Measurements from ENCODE around the gene ANKRD36. TPM values are rescaled to one million over a fixed set of nuclear protein-coding genes. Genes with fewer than 3 reads are reported as not detected.
"Not testable (repeated sequence)": the region's sequence is repeated elsewhere in the genome, so short reads cannot be mapped to it uniquely, and the experiment has no call there.

ANKRD36 gene
- total and polyA plus RNA-seq, 2 donors (not counting 1 experiment from before 2014, with no cell fraction given): 3.7 to 23.3 TPM

- H3K79me2 ChIP-seq (ENCODE audit: control insufficient read depth, insufficient read depth, low read length): not testable (repeated sequence)
These were observed 29.4 kb upstream of the ANKRD36 start for GRCh38 chr2:97083516-97083915.

GRCh38 chr2:97085093-97085492 lies 27.9 kb upstream of the ANKRD36 start:
- not testable (repeated sequence) for H3K27ac ChIP-seq (ENCODE audit: insufficient read depth, low read length); H3K79me2 ChIP-seq (ENCODE audit: control insufficient read depth, insufficient read depth, low read length); H3K9ac ChIP-seq (ENCODE audit: insufficient read depth, low read length); DNase-seq (ENCODE audit: low read depth in 2 of 2); H3K36me3 ChIP-seq (ENCODE audit: control insufficient read depth, insufficient read depth, low read length); H3K4me3 ChIP-seq (replicated peaks in 1 of 4; ENCODE audit: control extremely low read depth in 1 of 4, insufficient read depth in 1 of 4, low read depth in 3 of 4, low read length in 4 of 4); H3K9me3 ChIP-seq (ENCODE audit: control insufficient read depth, insufficient read depth, low read depth, low read length); H3K4me2 ChIP-seq (ENCODE audit: extremely low read depth, insufficient read depth, low read length); H2AFZ ChIP-seq (ENCODE audit: low read length); H3K4me1 ChIP-seq (ENCODE audit: control insufficient read depth, extremely low read depth, insufficient read depth, low read length); H3K27me3 ChIP-seq (ENCODE audit: control insufficient read depth, insufficient read depth, low read length); H4K20me1 ChIP-seq (ENCODE audit: control insufficient read depth, extremely low read depth, insufficient read depth, low read length)

More at GRCh38 chr2:97083516-97083915, 29.4 kb upstream of the ANKRD36 start:
- not testable (repeated sequence) for H3K36me3 ChIP-seq (ENCODE audit: control insufficient read depth, insufficient read depth, low read length); H3K4me2 ChIP-seq (ENCODE audit: extremely low read depth, insufficient read depth, low read length); H2AFZ ChIP-seq (ENCODE audit: low read length); H3K27me3 ChIP-seq (ENCODE audit: control insufficient read depth, insufficient read depth, low read length); H4K20me1 ChIP-seq (ENCODE audit: control insufficient read depth, extremely low read depth, insufficient read depth, low read length); H3K27ac ChIP-seq (ENCODE audit: insufficient read depth, low read length); H3K4me1 ChIP-seq (ENCODE audit: control insufficient read depth, extremely low read depth, insufficient read depth, low read length); DNase-seq (ENCODE audit: low read depth in 2 of 2); H3K4me3 ChIP-seq (replicated peaks in 1 of 4; ENCODE audit: control extremely low read depth in 1 of 4, insufficient read depth in 1 of 4, low read depth in 3 of 4, low read length in 4 of 4); H3K9ac ChIP-seq (ENCODE audit: insufficient read depth, low read length); H3K9me3 ChIP-seq (ENCODE audit: control insufficient read depth, insufficient read depth, low read depth, low read length)

GRCh38 chr2:97088706-97089105 lies 24.2 kb upstream of the ANKRD36 start:
- not testable (repeated sequence) for H3K36me3 ChIP-seq (ENCODE audit: control insufficient read depth, insufficient read depth, low read length); H3K4me1 ChIP-seq (ENCODE audit: control insufficient read depth, extremely low read depth, insufficient read depth, low read length); H3K4me2 ChIP-seq (ENCODE audit: extremely low read depth, insufficient read depth, low read length); H3K9ac ChIP-seq (ENCODE audit: insufficient read depth, low read length); H4K20me1 ChIP-seq (ENCODE audit: control insufficient read depth, extremely low read depth, insufficient read depth, low read length); H3K27me3 ChIP-seq (ENCODE audit: control insufficient read depth, insufficient read depth, low read length); H3K27ac ChIP-seq (ENCODE audit: insufficient read depth, low read length); DNase-seq (ENCODE audit: low read depth in 2 of 2); H3K4me3 ChIP-seq (replicated peaks in 1 of 4; ENCODE audit: control extremely low read depth in 1 of 4, insufficient read depth in 1 of 4, low read depth in 3 of 4, low read length in 4 of 4); H3K9me3 ChIP-seq (ENCODE audit: control insufficient read depth, insufficient read depth, low read depth, low read length); H3K79me2 ChIP-seq (ENCODE audit: control insufficient read depth, insufficient read depth, low read length); H2AFZ ChIP-seq (ENCODE audit: low read length)

DNA sequence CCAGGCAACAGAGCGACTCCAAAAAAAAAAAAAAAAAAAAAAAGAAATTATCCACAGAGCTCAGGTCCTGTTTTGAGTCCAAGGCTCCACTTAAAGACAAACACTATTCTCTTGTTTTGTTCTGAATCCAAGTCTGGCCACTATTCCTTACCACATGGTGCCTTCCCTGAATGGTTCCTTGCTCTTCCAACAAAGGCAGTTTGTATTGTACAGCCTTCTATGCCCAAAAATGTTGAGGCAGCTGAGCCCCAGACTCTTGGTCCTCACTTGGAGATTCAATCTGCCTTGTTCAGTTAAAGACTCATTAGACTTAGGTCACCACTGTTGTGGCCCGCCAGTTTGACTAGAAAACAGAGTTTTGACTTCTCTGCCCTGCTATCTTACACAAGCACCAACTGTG lies 20.0 kb upstream of the ANKRD36 start:
- H3K79me2 ChIP-seq (ENCODE audit: control insufficient read depth, insufficient read depth, low read length); H3K27ac ChIP-seq (ENCODE audit: insufficient read depth, low read length); H3K4me3 ChIP-seq (replicated peaks in 1 of 4; ENCODE audit: control extremely low read depth in 1 of 4, insufficient read depth in 1 of 4, low read depth in 3 of 4, low read length in 4 of 4); H3K36me3 ChIP-seq (ENCODE audit: control insufficient read depth, insufficient read depth, low read length); H2AFZ ChIP-seq (ENCODE audit: low read length); H3K4me2 ChIP-seq (ENCODE audit: extremely low read depth, insufficient read depth, low read length); H3K4me1 ChIP-seq (ENCODE audit: control insufficient read depth, extremely low read depth, insufficient read depth, low read length); DNase-seq (ENCODE audit: low read depth in 2 of 2); H4K20me1 ChIP-seq (ENCODE audit: control insufficient read depth, extremely low read depth, insufficient read depth, low read length); H3K9me3 ChIP-seq (ENCODE audit: control insufficient read depth, insufficient read depth, low read depth, low read length); H3K9ac ChIP-seq (ENCODE audit: insufficient read depth, low read length); H3K27me3 ChIP-seq (ENCODE audit: control insufficient read depth, insufficient read depth, low read length): not testable (repeated sequence)

DNA sequence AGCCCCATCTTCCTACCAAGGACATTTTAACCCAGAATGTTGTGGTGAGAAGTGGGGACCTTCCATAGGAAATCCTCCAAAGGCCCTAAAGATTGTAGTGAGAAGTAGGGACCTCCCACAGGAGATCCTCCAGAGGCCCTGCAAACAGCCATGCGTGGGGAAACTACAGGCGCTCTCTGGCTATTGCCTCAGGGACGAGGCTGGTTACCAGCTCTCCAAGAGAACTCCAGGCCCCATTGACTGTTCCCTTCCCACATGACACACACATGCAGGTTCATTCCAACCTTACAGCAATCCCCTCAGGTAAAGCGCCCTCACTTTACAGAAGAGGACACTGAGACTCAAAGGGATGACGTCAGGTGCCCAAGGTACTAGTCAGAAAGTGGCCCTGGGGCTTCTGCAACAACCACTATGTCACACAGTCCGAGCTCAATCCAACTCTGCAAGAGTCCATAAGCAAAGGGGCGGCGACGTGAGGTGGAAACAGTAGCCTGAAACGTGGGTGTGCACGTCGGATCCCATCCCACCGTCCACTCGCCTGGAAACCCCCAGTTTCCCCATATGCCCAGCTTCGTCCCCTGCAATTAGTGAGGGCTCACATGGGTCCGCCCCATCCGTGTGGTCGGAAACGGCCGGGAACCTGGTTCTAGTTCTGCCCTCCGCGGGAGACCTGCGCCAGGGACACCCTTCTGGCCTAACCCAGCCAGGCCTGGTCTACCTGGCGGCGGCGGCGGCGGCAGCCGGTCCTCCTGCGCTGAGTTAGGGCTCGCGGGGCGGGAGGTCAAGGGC lies 18.8 kb upstream of the ANKRD36 start:
- not testable (repeated sequence) for H3K9me3 ChIP-seq (ENCODE audit: control insufficient read depth, insufficient read depth, low read depth, low read length); H3K4me1 ChIP-seq (ENCODE audit: control insufficient read depth, extremely low read depth, insufficient read depth, low read length); H3K4me2 ChIP-seq (ENCODE audit: extremely low read depth, insufficient read depth, low read length); H3K27ac ChIP-seq (ENCODE audit: insufficient read depth, low read length); H3K27me3 ChIP-seq (ENCODE audit: control insufficient read depth, insufficient read depth, low read length); DNase-seq (ENCODE audit: low read depth in 2 of 2); H3K36me3 ChIP-seq (ENCODE audit: control insufficient read depth, insufficient read depth, low read length); H2AFZ ChIP-seq (ENCODE audit: low read length); H3K79me2 ChIP-seq (ENCODE audit: control insufficient read depth, insufficient read depth, low read length); H3K9ac ChIP-seq (ENCODE audit: insufficient read depth, low read length); H4K20me1 ChIP-seq (ENCODE audit: control insufficient read depth, extremely low read depth, insufficient read depth, low read length)
- H3K4me3 ChIP-seq (replicated peaks in 1 of 4; ENCODE audit: control extremely low read depth in 1 of 4, insufficient read depth in 1 of 4, low read depth in 3 of 4, low read length in 4 of 4): peak overlapping the region in 2 of 4 experiments; percentile 10 to 45

DNA sequence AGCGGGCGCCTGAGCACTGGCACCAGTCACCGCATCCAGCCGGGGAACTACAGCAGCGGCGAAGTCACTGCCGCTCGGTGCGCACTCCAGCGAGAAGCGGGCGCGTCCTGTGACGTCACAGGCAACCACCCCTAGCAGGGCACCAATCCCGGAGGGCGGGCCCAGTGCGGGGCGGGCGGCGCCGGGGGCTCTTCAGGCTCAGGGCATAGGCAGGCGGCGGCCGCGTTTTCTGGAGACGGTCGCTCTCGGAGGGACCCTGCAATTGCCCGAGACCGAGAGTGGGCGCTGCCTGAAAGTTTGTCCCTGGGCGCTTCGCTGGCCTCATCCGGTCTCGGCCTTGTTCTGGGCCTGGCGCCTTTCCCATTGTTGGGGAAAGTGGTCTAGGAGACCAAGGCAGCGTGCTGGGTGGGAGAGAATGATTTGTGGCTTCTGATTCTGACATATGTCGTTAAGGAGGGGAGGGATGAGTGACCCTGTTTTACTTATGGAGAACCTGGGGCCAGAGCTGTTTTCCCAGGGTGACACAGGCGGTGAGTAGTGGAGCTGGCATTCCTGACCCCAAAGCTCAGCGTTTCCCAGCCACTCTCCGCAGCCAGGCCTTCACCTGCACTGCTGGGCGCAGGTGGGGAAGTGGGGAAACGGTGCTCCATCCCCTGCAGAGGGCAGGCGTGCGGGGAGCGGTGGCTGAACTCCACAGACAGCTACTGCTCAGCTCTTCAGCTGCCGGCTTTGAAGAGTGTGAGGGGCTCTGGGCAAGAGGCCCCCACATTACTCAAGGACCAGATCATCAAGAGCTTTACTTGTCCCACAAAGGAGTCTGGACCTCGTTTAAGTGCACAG lies 18.0 kb upstream of the ANKRD36 start, which contains the start of gene FAHD2B:
FAHD2B (minus strand) TSS at position 111 of the 840 bp plus-strand sequence. CDS start 3,176 bp downstream, outside the sequence.
- H3K79me2 ChIP-seq (ENCODE audit: control insufficient read depth, insufficient read depth, low read length); H3K27ac ChIP-seq (ENCODE audit: insufficient read depth, low read length); H3K9ac ChIP-seq (ENCODE audit: insufficient read depth, low read length); H3K4me1 ChIP-seq (ENCODE audit: control insufficient read depth, extremely low read depth, insufficient read depth, low read length); H4K20me1 ChIP-seq (ENCODE audit: control insufficient read depth, extremely low read depth, insufficient read depth, low read length); H3K36me3 ChIP-seq (ENCODE audit: control insufficient read depth, insufficient read depth, low read length); H3K27me3 ChIP-seq (ENCODE audit: control insufficient read depth, insufficient read depth, low read length); H2AFZ ChIP-seq (ENCODE audit: low read length); H3K9me3 ChIP-seq (ENCODE audit: control insufficient read depth, insufficient read depth, low read depth, low read length): not testable (repeated sequence)
- peak; percentile 51 to 64 for DNase-seq (ENCODE audit: low read depth in 2 of 2)
- Histone ChIP-seq H3K4me3 (replicated peaks in 1 of 4; ENCODE audit: control extremely low read depth in 1 of 4, insufficient read depth in 1 of 4, low read depth in 3 of 4, low read length in 4 of 4) (peak within 1 kb of the TSS in 2 of 4 experiments; percentile 40 to 45), H3K4me2 (ENCODE audit: extremely low read depth, insufficient read depth, low read length) (peak within 1 kb of the TSS; percentile 51)

Measured in fibroblast of lung (primary cell).